Astrocyte of the spinal cord (primary cell): ENCODE data around the gene FLRT2.

Experiments
- DNase-seq: peaks from one replicate; pipeline ENCODE4 v3.0.0; 2011; ENCODE audit warnings: low read depth, low spot score
- H3K4me3 ChIP-seq: 2 replicates; pipeline ENCODE4 v1.5.1; 2011; ENCODE audit warnings: low read depth, mild to moderate bottlenecking, low read length, moderate library complexity
- CTCF ChIP-seq: IDR thresholded peaks from 2 replicates; pipeline ENCODE4 v1.5.1; 2012; ENCODE audit warnings: low read depth, mild to moderate bottlenecking, low read length, inconsistent platforms
- in situ Hi-C: cut with HindIII; loops from 2 replicates; pipeline ENCODE4 v1.10.0; 2017; ENCODE audit warnings: low sequenced_read_pairs

Gene FLRT2

GRCh38 chr14:85533861-85534291 is 3.9 kb downstream of the FLRT2 start:
- DNase-seq: peak; percentile 16
- no peak for TF ChIP-seq CTCF
- in situ Hi-C loops: no loop called here
- H3K4me3 ChIP-seq: peak overlapping the region; percentile 65

GRCh38 chr14:85534458-85535293 is 4.7 kb downstream of the FLRT2 start:
- no peak for TF ChIP-seq CTCF
- H3K4me3 ChIP-seq: peak overlapping the region; percentile 65
- DNase-seq: no peak
- in situ Hi-C loops: no loop called here

GRCh38 chr14:85535321-85535720 is 5.4 kb downstream of the FLRT2 start:
- in situ Hi-C loops: no loop called here
- peak overlapping the region; percentile 65 for H3K4me3 ChIP-seq
- no peak for TF ChIP-seq CTCF
- DNase-seq: no peak

- in situ Hi-C loops: no loop called here
- TF ChIP-seq CTCF: peak; percentile 32
- no peak overlapping the region for H3K4me3 ChIP-seq
- DNase-seq: peak; percentile 67
Measured at GRCh38 chr14:85535991-85536832, 6.3 kb downstream of the FLRT2 start.

- TF ChIP-seq CTCF: no peak
- no peak for DNase-seq
- in situ Hi-C loops: no loop called here
Measured at GRCh38 chr14:85536833-85537190, 6.9 kb downstream of the FLRT2 start.

GRCh38 chr14:85537526-85537925 is 7.6 kb downstream of the FLRT2 start:
- no peak overlapping the region for H3K4me3 ChIP-seq
- no peak for TF ChIP-seq CTCF
- no peak for DNase-seq
- in situ Hi-C loops: no loop called here

More at GRCh38 chr14:85536833-85537190, 6.9 kb downstream of the FLRT2 start:
- H3K4me3 ChIP-seq: no peak overlapping the region
